Mesenchymal stem cell (in vitro differentiated cells and primary cell): Measurements from ENCODE around the gene CDRT4.
A peak's percentile ranks its signal among the peaks of the same experiment; 100 is the strongest.

Source experiments
- DNase-seq: peaks from one replicate; pipeline ENCODE4 v3.0.0-alpha.2; 2013
- H2AFZ ChIP-seq: one replicate; pipeline ENCODE4 v1.6.1; 2013; ENCODE audit warnings: low read depth, mild to moderate bottlenecking, control low read depth, inconsistent platforms, low read length, moderate library complexity
- H2AK5ac ChIP-seq: 2 replicates; pipeline ENCODE4 v1.6.1; 2013; ENCODE audit warnings: low read length, moderate library complexity, mild to moderate bottlenecking, inconsistent platforms; ENCODE audit not compliant: severe bottlenecking
- H2BK120ac ChIP-seq: one replicate; pipeline ENCODE4 v1.6.1; 2013; ENCODE audit warnings: low read depth, mild to moderate bottlenecking, inconsistent platforms, low read length, moderate library complexity
- H2BK12ac ChIP-seq, 2 experiments: one replicate each; pipeline ENCODE4 v1.6.1; 2013; ENCODE audit warnings: inconsistent platforms in 2 of 2, low read length in 2 of 2, mild to moderate bottlenecking in 2 of 2, moderate library complexity in 2 of 2, control low read depth in 1 of 2
- H2BK15ac ChIP-seq: one replicate; pipeline ENCODE4 v1.6.1; 2013; ENCODE audit warnings: mild to moderate bottlenecking, low read depth, inconsistent platforms; ENCODE audit not compliant: poor library complexity, severe bottlenecking
- H2BK5ac ChIP-seq: 2 replicates; pipeline ENCODE4 v1.6.1; 2013; ENCODE audit warnings: low read depth, mild to moderate bottlenecking, low read length, control low read depth, inconsistent platforms; ENCODE audit not compliant: poor library complexity, severe bottlenecking
- H3K14ac ChIP-seq, 2 experiments: one replicate each; pipeline ENCODE4 v1.6.1; 2013; ENCODE audit warnings: inconsistent platforms in 2 of 2, low read length in 2 of 2, control low read depth in 1 of 2, mild to moderate bottlenecking in 1 of 2, moderate library complexity in 1 of 2
- H3K18ac ChIP-seq, 2 experiments: one replicate each; pipeline ENCODE4 v1.6.1; 2013; ENCODE audit warnings: inconsistent platforms in 2 of 2, low read length in 2 of 2, control low read depth in 1 of 2, low read depth in 1 of 2, mild to moderate bottlenecking in 1 of 2
- H3K23ac ChIP-seq, 2 experiments: one replicate each; pipeline ENCODE4 v1.6.1; 2013; ENCODE audit warnings: inconsistent platforms in 2 of 2, low read length in 2 of 2, mild to moderate bottlenecking in 2 of 2, moderate library complexity in 2 of 2, control low read depth in 1 of 2
- H3K27ac ChIP-seq: 2 replicates; pipeline ENCODE4 v1.5.1; 2013; ENCODE audit warnings: mild to moderate bottlenecking, moderate library complexity, low read length, control low read depth, inconsistent platforms; ENCODE audit not compliant: poor library complexity, severe bottlenecking
- H3K27me3 ChIP-seq, 2 experiments: 2 replicates each; pipeline versions ENCODE4 v1.6.1 to v1.7.0; 2013; ENCODE audit warnings: low read length in 2 of 2, mild to moderate bottlenecking in 2 of 2, moderate library complexity in 2 of 2, control low read depth in 1 of 2, inconsistent platforms in 1 of 2; ENCODE audit not compliant: control insufficient read depth in 1 of 2, insufficient read depth in 1 of 2
- H3K36me3 ChIP-seq, 2 experiments: 2 replicates each; pipeline versions ENCODE4 v1.6.1 to v1.7.0; 2013; ENCODE audit warnings: low read length in 2 of 2, control low read depth in 1 of 2, inconsistent platforms in 1 of 2, low read depth in 1 of 2, mild to moderate bottlenecking in 1 of 2; ENCODE audit not compliant: insufficient read depth in 2 of 2, control insufficient read depth in 1 of 2
- H3K4ac ChIP-seq, 2 experiments: one replicate each; pipeline ENCODE4 v1.6.1; 2013; ENCODE audit warnings: inconsistent platforms in 2 of 2, low read length in 2 of 2, mild to moderate bottlenecking in 2 of 2, moderate library complexity in 2 of 2, control low read depth in 1 of 2, low read depth in 1 of 2
- H3K4me1 ChIP-seq: 2 replicates; pipeline ENCODE4 v1.6.1; 2013; ENCODE audit warnings: low read depth, low read length, control low read depth; ENCODE audit not compliant: control insufficient read depth, insufficient read depth
- H3K4me2 ChIP-seq: 2 replicates; pipeline ENCODE4 v1.6.1; 2013; ENCODE audit warnings: low read length, mild to moderate bottlenecking, inconsistent platforms; ENCODE audit not compliant: poor library complexity, severe bottlenecking
- H3K4me3 ChIP-seq, 2 experiments: 2 replicates each; pipeline versions ENCODE4 v1.5.1 to v1.7.0; 2013; ENCODE audit warnings: low read length in 2 of 2, mild to moderate bottlenecking in 2 of 2, control low read depth in 1 of 2, low read depth in 1 of 2; ENCODE audit not compliant: insufficient read depth in 1 of 2
- H3K79me1 ChIP-seq: replicated peaks from 2 replicates; pipeline ENCODE4 v1.6.1; 2013; ENCODE audit warnings: mild to moderate bottlenecking, control low read depth, low read length, inconsistent platforms; ENCODE audit not compliant: poor library complexity, severe bottlenecking
- H3K9ac ChIP-seq: 2 replicates; pipeline ENCODE4 v1.7.0; 2013; ENCODE audit warnings: mild to moderate bottlenecking, low read length, moderate library complexity
- H3K9me3 ChIP-seq: 2 replicates; pipeline ENCODE4 v1.7.0; 2013; ENCODE audit warnings: mild to moderate bottlenecking, low read length; ENCODE audit not compliant: control insufficient read depth
- H4K8ac ChIP-seq: one replicate; pipeline ENCODE4 v1.6.1; 2013; ENCODE audit warnings: inconsistent platforms, mild to moderate bottlenecking, low read length, moderate library complexity
- H4K91ac ChIP-seq: one replicate; pipeline ENCODE4 v1.6.1; 2013; ENCODE audit warnings: mild to moderate bottlenecking, low read length, inconsistent platforms
- WGBS: methylation state at CpG from one replicate; pipeline ENCODE4 v1.1.7; 2013; ENCODE audit warnings: mixed read lengths; 5-methylcytosine and 5-hydroxymethylcytosine counted together

The CDRT4 gene

GRCh38 chr17:15413101-15413771 lies 54.2 kb downstream of the CDRT4 start:
- Histone ChIP-seq H3K4ac (no peak overlapping the region), H3K4me1 (peaks cover 4% of the 10 kb centered on the region)
- 97% methylated on average over 8 of the region's 9 CpGs for whole genome bisulfite sequencing

GRCh38 chr17:15412606-15413005 lies 54.8 kb downstream of the CDRT4 start:
- H3K4me3 ChIP-seq: peak overlapping the region in 1 of 2 experiments; percentile 3
- no peak overlapping the region for H3K14ac ChIP-seq
- no peak overlapping the region for H3K27ac ChIP-seq
- no peak overlapping the region for H2BK12ac ChIP-seq
- no peak overlapping the region for H2AK5ac ChIP-seq
- no peaks in the 10 kb centered on the region for H3K36me3 ChIP-seq
- DNase-seq: no peak
- H2AFZ ChIP-seq: no peak overlapping the region
- WGBS: 89% methylated on average over 7 of the region's 7 CpGs
- H4K8ac ChIP-seq: peak overlapping the region; percentile 33
- peak overlapping the region; percentile 88 for H3K9ac ChIP-seq
- no peak overlapping the region for H2BK120ac ChIP-seq
- no peak overlapping the region for H3K4me2 ChIP-seq
- no peak overlapping the region for H3K4ac ChIP-seq
- H2BK5ac ChIP-seq: no peak overlapping the region
- no peak overlapping the region for H3K23ac ChIP-seq
- H2BK15ac ChIP-seq: no peak overlapping the region
- no peaks in the 10 kb centered on the region for H3K27me3 ChIP-seq
- H4K91ac ChIP-seq: no peak overlapping the region
- H3K4me1 ChIP-seq: peaks cover 4% of the 10 kb centered on the region
- no peak overlapping the region for H3K18ac ChIP-seq
- no peaks in the 10 kb centered on the region for H3K9me3 ChIP-seq
- H3K79me1 ChIP-seq: no peaks in the 10 kb centered on the region

More at GRCh38 chr17:15413101-15413771, 54.2 kb downstream of the CDRT4 start:
- Histone ChIP-seq H3K23ac (no peak overlapping the region), H2BK15ac (no peak overlapping the region), H4K8ac (no peak overlapping the region), H3K14ac (no peak overlapping the region), H3K79me1 (no peaks in the 10 kb centered on the region), H3K27me3 (no peaks in the 10 kb centered on the region), H2BK12ac (peak overlapping the region in 1 of 2 experiments; percentile 15), H3K18ac (no peak overlapping the region), H3K36me3 (no peaks in the 10 kb centered on the region), H3K27ac (no peak overlapping the region), H3K9ac (no peak overlapping the region), H2BK120ac (no peak overlapping the region), H4K91ac (no peak overlapping the region), H3K4me3 (no peak overlapping the region), H3K4me2 (no peak overlapping the region), H3K9me3 (no peaks in the 10 kb centered on the region), H2BK5ac (no peak overlapping the region), H2AFZ (no peak overlapping the region), H2AK5ac (no peak overlapping the region)
- no peak for DNase-seq

GRCh38 chr17:15411384-15412198 lies 55.8 kb downstream of the CDRT4 start:
- no peaks in the 10 kb centered on the region for H3K9me3 ChIP-seq
- H3K4me2 ChIP-seq: no peak overlapping the region
- H4K8ac ChIP-seq: peak overlapping the region; percentile 35
- H2BK120ac ChIP-seq: no peak overlapping the region
- no peak overlapping the region for H3K14ac ChIP-seq
- H3K9ac ChIP-seq: peak overlapping the region; percentile 88
- peak overlapping the region in 1 of 2 experiments; percentile 58 for H3K18ac ChIP-seq
- H3K23ac ChIP-seq: no peak overlapping the region
- H3K4ac ChIP-seq: peak overlapping the region in 1 of 2 experiments; percentile 24
- no peak overlapping the region for H2AK5ac ChIP-seq
- H3K4me3 ChIP-seq: peak overlapping the region in 1 of 2 experiments; percentile 1
- no peak overlapping the region for H2AFZ ChIP-seq
- no peak overlapping the region for H2BK5ac ChIP-seq
- H3K27ac ChIP-seq: no peak overlapping the region
- no peak overlapping the region for H4K91ac ChIP-seq
- peak overlapping the region in 1 of 2 experiments; percentile 37 for H2BK12ac ChIP-seq
- peaks cover 5% of the 10 kb centered on the region for H3K4me1 ChIP-seq
- H3K79me1 ChIP-seq: no peaks in the 10 kb centered on the region
- 94% methylated on average over 7 of the region's 7 CpGs for WGBS
- no peaks in the 10 kb centered on the region for H3K36me3 ChIP-seq
- H3K27me3 ChIP-seq: no peaks in the 10 kb centered on the region
- DNase-seq: peak; percentile 22
- H2BK15ac ChIP-seq: no peak overlapping the region

- 51% methylated on average over 12 of the region's 14 CpGs for WGBS
- Histone ChIP-seq H4K91ac (peak overlapping the region; percentile 88), H3K4ac (no peak overlapping the region), H3K4me3 (peak overlapping the region in 1 of 2 experiments; percentile 71), H2BK12ac (peak overlapping the region; percentile 59 to 80), H4K8ac (peak overlapping the region; percentile 29), H2BK5ac (no peak overlapping the region), H3K36me3 (no peaks in the 10 kb centered on the region), H3K27me3 (no peaks in the 10 kb centered on the region), H3K14ac (peak overlapping the region in 1 of 2 experiments; percentile 13), H3K27ac (peak overlapping the region; percentile 74), H3K4me1 (peaks cover 11% of the 10 kb centered on the region), H2BK15ac (peak overlapping the region; percentile 62), H2AK5ac (no peak overlapping the region), H2AFZ (no peak overlapping the region), H2BK120ac (no peak overlapping the region), H3K18ac (peak overlapping the region; percentile 44 to 73), H3K23ac (no peak overlapping the region), H3K9ac (peak overlapping the region; percentile 88), H3K9me3 (no peaks in the 10 kb centered on the region), H3K4me2 (peak overlapping the region; percentile 30), H3K79me1 (no peaks in the 10 kb centered on the region)
- DNase-seq: peak; percentile 86
Observed at GRCh38 chr17:15409721-15410250, 57.6 kb downstream of the CDRT4 start.
